T-cell (primary cell): ENCODE measurements around the gene KLHL30. TPM values are rescaled to one million over a fixed set of nuclear protein-coding genes. Genes with fewer than 3 reads are reported as not detected.
"Not testable (repeated sequence)": the region's sequence is repeated elsewhere in the genome, so short reads cannot be mapped to it uniquely, and the experiment has no call there.

Source experiments
- ATAC-seq, 4 experiments: fragments of 200-7000 bp in 3 of 4; fragments of 150-1000 bp in 1 of 4; cut with Tn5 transposase; replicated peaks in 1 of 4; 1 replicate in 3 of 4; 2 replicates in 1 of 4; pipeline ENCODE4 v1.10.0; 2021; ENCODE audit warnings: moderate library complexity in 3 of 4, mild to moderate bottlenecking in 2 of 4, moderate number of reproducible peaks in 1 of 4
- CTCF ChIA-PET, 2 donors: fragments of 300-600 bp; sonication (Branson Sonifier 250); formaldehyde crosslinking; loops; one replicate each; lab custom pipeline; 2022; ENCODE audit warnings: antibody characterized with exemption in 2 of 2; lab: Charles Lee
- POLR2A ChIA-PET, 2 donors: fragments of 300-600 bp; sonication (Branson Sonifier 250); formaldehyde crosslinking; loops; one replicate each; lab custom pipeline; 2022; ENCODE audit warnings: antibody characterized with exemption in 2 of 2; lab: Charles Lee
- DNase-seq, 35 experiments: peaks; one replicate each; pipeline versions ENCODE4 v3.0.0 to v3.0.0-alpha.2; 2013 to 2023
- H3K27ac ChIP-seq: one replicate; pipeline ENCODE4 v1.5.1; 2013; ENCODE audit warnings: low read length
- H3K27me3 ChIP-seq, 2 experiments: replicated peaks in 1 of 2; 1 replicate in 1 of 2; 2 replicates in 1 of 2; pipeline versions ENCODE4 v1.6.1 to v1.7.0; 2013; ENCODE audit warnings: low read length in 1 of 2, mixed read lengths in 1 of 2; ENCODE audit not compliant: control insufficient read depth in 2 of 2, insufficient read depth in 2 of 2; ENCODE audit errors: extremely low read depth in 1 of 2
- H3K36me3 ChIP-seq, 2 donors: 1 replicate in 1 of 2; 2 replicates in 1 of 2; pipeline versions ENCODE4 v1.6.1 to v1.7.0; 2013; ENCODE audit warnings: low read length in 1 of 2; ENCODE audit not compliant: control insufficient read depth in 2 of 2, insufficient read depth in 1 of 2; ENCODE audit errors: extremely low read depth in 1 of 2
- H3K4me1 ChIP-seq, 2 experiments: 1 replicate in 1 of 2; 2 replicates in 1 of 2; pipeline versions ENCODE4 v1.6.1 to v1.7.0; 2013; ENCODE audit warnings: low read length in 2 of 2, mixed read lengths in 1 of 2; ENCODE audit not compliant: insufficient read depth in 2 of 2, control insufficient read depth in 1 of 2; ENCODE audit errors: extremely low read depth in 1 of 2
- H3K4me3 ChIP-seq, 2 donors: 1 replicate in 1 of 2; 2 replicates in 1 of 2; pipeline versions ENCODE4 v1.5.1 to v1.7.0; 2013; ENCODE audit warnings: mild to moderate bottlenecking in 2 of 2, low read length in 1 of 2, moderate library complexity in 1 of 2; ENCODE audit not compliant: control insufficient read depth in 1 of 2; ENCODE audit errors: extremely low read depth in 1 of 2
- H3K9me3 ChIP-seq: 2 replicates; pipeline ENCODE4 v1.7.0; 2013
- H3K27ac Mint-ChIP-seq, 2 donors: one replicate each; pipeline ENCODE4 v1.8.0; 2020 to 2021; ENCODE audit warnings: mild to moderate bottlenecking in 2 of 2, mixed read lengths in 2 of 2
- H3K27me3 Mint-ChIP-seq, 2 donors: one replicate each; pipeline ENCODE4 v1.8.0; 2021 to 2022; ENCODE audit warnings: mixed read lengths in 2 of 2
- H3K36me3 Mint-ChIP-seq: one replicate; pipeline ENCODE4 v1.8.0; 2021; ENCODE audit warnings: mixed read lengths
- H3K4me1 Mint-ChIP-seq, 3 donors: one replicate each; pipeline ENCODE4 v1.8.0; 2020 to 2022; ENCODE audit warnings: mixed read lengths in 3 of 3, mild to moderate bottlenecking in 1 of 3
- H3K4me3 Mint-ChIP-seq, 3 donors: one replicate each; pipeline ENCODE4 v1.8.0; 2020 to 2022; ENCODE audit warnings: mild to moderate bottlenecking in 3 of 3, mixed read lengths in 3 of 3, moderate library complexity in 3 of 3
- H3K9me3 Mint-ChIP-seq, 3 donors: one replicate each; pipeline ENCODE4 v1.8.0; 2020 to 2022; ENCODE audit warnings: mixed read lengths in 3 of 3
- WGBS: methylation state at CpG from one replicate; pipeline ENCODE4 v1.1.5; 2013; ENCODE audit warnings: missing lambda C conversion rate; ENCODE audit not compliant: insufficient coverage; 5-methylcytosine and 5-hydroxymethylcytosine counted together
- total RNA-seq, 35 experiments: library from RNA in 6 of 35; stranded (reverse) in 6 of 35; fragments of 120-200 nt in 1 of 35; gene quantifications; one replicate each; pipeline versions ENCODE4 v1.2.1 to v1.2.4 and lab custom pipeline; 2013 to 2026

The KLHL30 gene
- total RNA-seq, 5 donors from 2014 or later (not counting 1 experiment from before 2014, with no cell fraction given) = not detected

DNA sequence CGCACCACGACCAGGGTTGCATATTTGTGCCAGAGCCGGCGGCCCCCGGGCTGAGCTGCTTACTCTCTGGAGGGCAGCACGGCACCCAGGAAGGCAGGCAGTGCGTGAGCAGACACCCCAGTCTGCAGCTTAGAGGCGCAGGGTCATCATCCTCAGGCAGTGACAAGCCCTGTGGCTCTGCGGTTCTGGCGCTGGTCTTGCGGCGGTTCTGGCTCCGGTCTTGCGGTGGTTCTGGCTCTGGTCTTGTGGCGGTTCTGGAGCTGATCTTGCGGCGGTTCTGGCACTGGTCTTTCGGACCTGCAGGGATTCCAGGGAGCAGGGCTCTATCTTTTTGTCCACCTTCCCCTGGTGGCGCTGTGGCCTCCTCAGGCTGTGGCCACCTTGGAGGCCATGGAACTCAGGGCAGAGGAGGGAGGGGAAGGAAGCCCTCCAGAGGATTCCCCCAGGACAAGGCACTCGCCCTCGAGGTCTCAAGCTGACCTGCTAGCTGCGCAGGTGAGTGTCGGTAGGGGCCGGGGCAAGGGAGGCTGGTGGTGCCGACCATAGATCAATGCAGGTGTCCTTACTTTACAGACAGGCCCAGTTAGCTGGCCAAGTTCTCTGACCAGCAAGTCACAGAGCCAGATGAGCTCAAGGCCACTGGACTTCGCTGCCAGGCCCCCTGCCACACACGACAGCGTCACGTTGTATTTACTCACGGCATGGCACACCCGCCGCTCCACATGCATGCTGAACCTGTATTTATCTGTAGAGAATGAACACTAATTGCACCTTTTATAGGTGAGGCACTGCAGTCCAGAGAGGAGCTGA, 23.4 kb upstream of the KLHL30 start:
- no peak overlapping the region for H3K4me3 Mint-ChIP-seq
- H3K9me3 Mint-ChIP-seq = peaks cover 6 to 15% (median 15%) of the 10 kb centered on the region in 3 donors
- peaks cover 3% of the 10 kb centered on the region for H3K36me3 Mint-ChIP-seq
- no peak overlapping the region for H3K27ac Mint-ChIP-seq
- H3K4me1 Mint-ChIP-seq = no peaks in the 10 kb centered on the region
- ChIA-PET CTCF (interaction anchor here in 1 of 2 donors (0.8 kb wide), 1 partner anchor 24 kb away, joined by 3 read pairs; no protein-coding TSS in a partner anchor), POLR2A (no interaction called here)
- Histone ChIP-seq H3K27ac (no peak overlapping the region), H3K4me1 (no peaks in the 10 kb centered on the region), H3K4me3 (no peak overlapping the region), H3K9me3 (peaks cover 7% of the 10 kb centered on the region), H3K36me3 (no peaks in the 10 kb centered on the region), H3K27me3 (peaks cover 0 to 26% of the 10 kb centered on the region in 2 experiments)
- 89% methylated on average over 29 of the region's 32 CpGs for WGBS
- ATAC-seq (no peak), DNase-seq (no peak)
- H3K27me3 Mint-ChIP-seq = peaks cover 0 to 11% of the 10 kb centered on the region in 2 donors

DNA sequence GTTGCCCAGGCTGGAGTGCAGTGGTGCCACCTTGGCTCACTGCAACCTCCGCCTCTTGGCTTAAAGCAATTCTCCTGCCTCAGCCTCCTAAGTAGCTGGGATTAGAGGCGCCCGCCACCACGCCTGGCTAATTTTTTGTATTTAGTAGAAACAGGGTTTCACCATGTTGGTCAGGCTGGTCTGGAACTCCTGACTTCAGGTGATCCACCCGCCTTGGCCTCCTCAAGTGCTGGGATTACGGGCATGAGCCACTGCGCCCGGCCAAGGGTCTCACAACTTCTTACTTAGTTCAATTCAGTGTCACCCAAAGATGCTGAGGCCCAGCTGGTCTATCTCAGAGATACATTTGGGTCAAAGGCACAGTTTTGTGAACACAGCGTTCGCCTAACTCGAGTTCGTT, 22.8 kb upstream of the KLHL30 start:
- H3K9me3 ChIP-seq, H3K4me1 ChIP-seq, DNase-seq, H3K36me3 Mint-ChIP-seq, H3K4me1 Mint-ChIP-seq, POLR2A ChIA-PET, H3K27ac Mint-ChIP-seq, H3K27ac ChIP-seq, H3K4me3 ChIP-seq, H3K4me3 Mint-ChIP-seq, ATAC-seq, H3K36me3 ChIP-seq: not testable (repeated sequence)
- Mint-ChIP-seq H3K27me3 (peaks cover 0 to 11% of the 10 kb centered on the region in 2 donors), H3K9me3 (peaks cover 6 to 15% (median 15%) of the 10 kb centered on the region in 3 donors)
- CTCF ChIA-PET = interaction anchor here in 1 of 2 donors (0.8 kb wide), 1 partner anchor 24 kb away, joined by 3 read pairs; no protein-coding TSS in a partner anchor
- 91% methylated on average over 11 of the region's 12 CpGs for WGBS
- H3K27me3 ChIP-seq = peaks cover 0 to 33% of the 10 kb centered on the region in 2 experiments

GRCh38 chr2:238116298-238117198, 21.9 kb upstream of the KLHL30 start:
- Histone ChIP-seq H3K9me3 (peaks cover 7% of the 10 kb centered on the region), H3K4me1 (no peaks in the 10 kb centered on the region), H3K4me3 (no peak overlapping the region), H3K27me3 (peaks cover 0 to 38% of the 10 kb centered on the region in 2 experiments), H3K36me3 (no peaks in the 10 kb centered on the region), H3K27ac (no peak overlapping the region)
- ChIA-PET CTCF (interaction anchor here in 1 of 2 donors (0.8 kb wide), 1 partner anchor 23 kb away, joined by 3 read pairs; no protein-coding TSS in a partner anchor), POLR2A (no interaction called here)
- WGBS = 89% methylated on average over 21 of the region's 21 CpGs
- Mint-ChIP-seq H3K4me1 (no peaks in the 10 kb centered on the region), H3K4me3 (no peak overlapping the region), H3K9me3 (peaks cover 6 to 15% (median 13%) of the 10 kb centered on the region in 3 donors), H3K27ac (no peak overlapping the region), H3K36me3 (peaks cover 3% of the 10 kb centered on the region), H3K27me3 (peaks cover 0 to 11% of the 10 kb centered on the region in 2 donors)
- ATAC-seq (no peak), DNase-seq (no peak)

- 68% methylated on average over 5 of the region's 11 CpGs for WGBS
- no peaks in the 10 kb centered on the region for H3K4me1 Mint-ChIP-seq
- ATAC-seq (no peak), DNase-seq (no peak)
- H3K9me3 ChIP-seq = peaks cover 4% of the 10 kb centered on the region
- H3K4me3 ChIP-seq = no peak overlapping the region
- H3K27ac ChIP-seq = no peak overlapping the region
- CTCF ChIA-PET = no interaction called here
- H3K4me1 ChIP-seq = no peaks in the 10 kb centered on the region
- H3K27me3 Mint-ChIP-seq = peaks cover 0 to 11% of the 10 kb centered on the region in 2 donors
- POLR2A ChIA-PET = no interaction called here
- no peaks in the 10 kb centered on the region for H3K36me3 ChIP-seq
- no peak overlapping the region for H3K4me3 Mint-ChIP-seq
- peaks cover 6 to 10% (median 10%) of the 10 kb centered on the region in 3 donors for H3K9me3 Mint-ChIP-seq
- peaks cover 3% of the 10 kb centered on the region for H3K36me3 Mint-ChIP-seq
- H3K27ac Mint-ChIP-seq = no peak overlapping the region
- H3K27me3 ChIP-seq = peaks cover 0 to 45% of the 10 kb centered on the region in 2 experiments
Measured at GRCh38 chr2:238117199-238118154, 21.0 kb upstream of the KLHL30 start.

DNA sequence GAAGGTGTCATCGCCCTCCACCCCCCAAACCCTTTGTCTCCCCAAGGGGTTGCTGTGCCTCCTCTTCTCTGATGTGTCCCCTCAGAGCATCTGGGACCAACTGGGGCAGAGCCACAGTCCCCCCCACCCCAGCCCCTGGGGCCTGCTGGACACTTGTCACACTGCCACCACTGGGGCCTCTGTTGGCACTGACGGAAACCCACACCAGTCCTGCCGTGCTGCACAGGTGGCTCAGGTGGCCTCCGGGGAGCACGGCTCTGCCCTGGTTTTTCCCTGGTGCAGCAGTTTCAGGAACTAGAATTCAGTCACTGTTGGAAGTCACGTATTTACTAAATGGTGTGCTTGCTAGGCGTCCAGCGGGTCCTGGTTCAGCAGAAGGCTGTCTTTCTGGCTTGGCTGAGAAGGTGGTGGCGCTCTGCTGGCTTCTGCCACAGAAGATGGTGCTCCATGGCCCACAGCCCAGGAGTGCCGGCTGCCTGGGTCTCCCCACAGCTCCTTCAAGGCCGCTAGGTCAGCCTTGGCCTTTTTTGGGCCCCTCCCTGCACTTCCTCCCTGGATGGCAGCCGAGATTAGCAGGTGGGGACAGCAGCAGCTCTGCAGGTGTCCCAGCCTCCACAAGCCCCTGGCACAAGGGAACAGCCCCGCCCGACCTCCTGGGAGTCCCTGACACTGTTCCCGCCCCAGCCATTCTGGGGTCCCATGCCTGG, 18.6 kb upstream of the KLHL30 start:
- peaks cover 0 to 46% of the 10 kb centered on the region in 2 experiments for H3K27me3 ChIP-seq
- no peaks in the 10 kb centered on the region for H3K9me3 Mint-ChIP-seq
- ATAC-seq (no peak), DNase-seq (no peak)
- H3K4me1 Mint-ChIP-seq = no peaks in the 10 kb centered on the region
- H3K9me3 ChIP-seq = no peaks in the 10 kb centered on the region
- no peak overlapping the region for H3K27ac ChIP-seq
- H3K4me3 Mint-ChIP-seq = no peak overlapping the region
- H3K36me3 Mint-ChIP-seq = no peaks in the 10 kb centered on the region
- ChIA-PET CTCF (interaction anchor here in 1 of 2 donors (0.6 kb wide), 1 partner anchor 9 kb away, joined by 3 read pairs; no protein-coding TSS in a partner anchor), POLR2A (interaction anchor here in 1 of 2 donors (0.6 to 0.7 kb wide), 2 partner anchors 432 to 1275 kb away, joined by 4 to 9 read pairs; no protein-coding TSS in a partner anchor)
- peaks cover 0 to 11% of the 10 kb centered on the region in 2 donors for H3K27me3 Mint-ChIP-seq
- 53% methylated on average over 15 of the region's 15 CpGs for WGBS
- H3K36me3 ChIP-seq = no peaks in the 10 kb centered on the region
- no peak overlapping the region for H3K4me3 ChIP-seq
- no peak overlapping the region for H3K27ac Mint-ChIP-seq
- no peaks in the 10 kb centered on the region for H3K4me1 ChIP-seq
